HepG2 (cell line): ENCODE results near the gene NUDT15. TPM values are rescaled to one million over a fixed set of nuclear protein-coding genes. Genes with fewer than 3 reads are reported as not detected.

Experiments
- ELF1 ChIP-seq: sonication (generic); formaldehyde crosslinking; IDR thresholded peaks from 2 replicates; pipeline ENCODE4 v1.4.0; 2020; ENCODE audit warnings: missing genetic modification reagents
- FOXP1 ChIP-seq, 2 experiments: fragments of 450-650 bp in 1 of 2; IDR thresholded peaks; 2 replicates each; pipeline ENCODE4 v1.6.1; 2017 to 2018; ENCODE audit warnings: antibody characterized with exemption in 1 of 2
- GATAD2A ChIP-seq: IDR thresholded peaks from 2 replicates; pipeline ENCODE4 v1.6.1; 2016
- HNF1B ChIP-seq: sonication (generic); formaldehyde crosslinking; IDR thresholded peaks from 2 replicates; pipeline ENCODE4 v1.5.1; 2020; ENCODE audit warnings: mild to moderate bottlenecking, moderate library complexity, missing genetic modification reagents
- SALL1 ChIP-seq: sonication (generic); formaldehyde crosslinking; IDR thresholded peaks from 2 replicates; pipeline ENCODE4 v1.8.0; 2022; ENCODE audit warnings: mild to moderate bottlenecking, missing genetic modification reagents
- TGIF2 ChIP-seq: IDR thresholded peaks from 2 replicates; pipeline ENCODE4 v1.6.1; 2016; ENCODE audit warnings: control low read depth, missing compliant biosample characterization
- ZBTB3 ChIP-seq: sonication (generic); formaldehyde crosslinking; IDR thresholded peaks from 2 replicates; pipeline ENCODE4 v1.4.0; 2020; ENCODE audit warnings: low read depth, mild to moderate bottlenecking, moderate library complexity, missing genetic modification reagents, borderline replicate concordance
- ZFX ChIP-seq: sonication (generic); formaldehyde crosslinking; IDR thresholded peaks from 2 replicates; pipeline ENCODE4 v1.4.0; 2020; ENCODE audit warnings: mild to moderate bottlenecking, low read depth, missing genetic modification reagents, moderate library complexity
- ZHX1 ChIP-seq: sonication (generic); formaldehyde crosslinking; IDR thresholded peaks from 2 replicates; pipeline ENCODE4 v1.8.1; 2022; ENCODE audit warnings: low read depth, mild to moderate bottlenecking, missing genetic modification reagents
- ZMYM3 ChIP-seq: sonication (generic); formaldehyde crosslinking; IDR thresholded peaks from 2 replicates; pipeline ENCODE4 v1.5.1; 2020; ENCODE audit warnings: mild to moderate bottlenecking, missing genetic modification reagents
- ZNF296 ChIP-seq: sonication (generic); formaldehyde crosslinking; conservative IDR thresholded peaks from 2 replicates; pipeline ENCODE4 v1.5.0; 2020; ENCODE audit warnings: mild to moderate bottlenecking, missing genetic modification reagents
- ZNF513 ChIP-seq: sonication (generic); formaldehyde crosslinking; conservative IDR thresholded peaks from 2 replicates; pipeline ENCODE4 v1.5.0; 2020; ENCODE audit warnings: missing genetic modification reagents
- ZNF558 ChIP-seq: sonication (generic); formaldehyde crosslinking; IDR thresholded peaks from 2 replicates; pipeline ENCODE4 v1.9.0; 2022; ENCODE audit warnings: mild to moderate bottlenecking, missing genetic modification reagents, borderline replicate concordance
- polyA plus RNA-seq, 8 experiments: library from polyadenylated mRNA; depleted of rRNA in 3 of 8; stranded (reverse) in 7 of 8; unstranded in 1 of 8; fragments of >200 nt; fragmentation: Illumina TruSeq in 4 of 8; extraction: Trizol in 4 of 8; gene quantifications; 2 replicates each; pipeline versions ENCODE4 v1.2.1 to v1.2.3, GENCODE V29; 2011 to 2016; ENCODE audit warnings: low read depth in 4 of 8, missing spikeins in 1 of 8, mixed read lengths in 1 of 8; ENCODE audit not compliant: insufficient read depth in 1 of 8
- total RNA-seq, 5 experiments: library from RNA; depleted of rRNA; stranded (reverse); fragments of >200 nt; fragmentation: Illumina TruSeq; extraction: Trizol; gene quantifications; 2 replicates each; pipeline ENCODE4 v1.2.3, GENCODE V29; 2016; ENCODE audit warnings: low read depth in 1 of 5
- TF ChIP-seq, protein P1 (sequence below): sonication (generic); formaldehyde crosslinking; IDR thresholded peaks from 2 replicates; pipeline ENCODE4 v1.4.0; 2020; ENCODE audit warnings: missing genetic modification reagents
- TF ChIP-seq, protein P2 (sequence below): IDR thresholded peaks from 2 replicates; pipeline ENCODE4 v1.6.1; 2012; ENCODE audit warnings: low read length, improper control_type of control experiment

Gene NUDT15
- total and polyA plus RNA-seq, 2 of the 13 experiments (the other 11 are each of a cell fraction or from before 2014, with no cell fraction given) = 21.3 to 47.3 TPM

- TF ChIP-seq, protein P1, sequence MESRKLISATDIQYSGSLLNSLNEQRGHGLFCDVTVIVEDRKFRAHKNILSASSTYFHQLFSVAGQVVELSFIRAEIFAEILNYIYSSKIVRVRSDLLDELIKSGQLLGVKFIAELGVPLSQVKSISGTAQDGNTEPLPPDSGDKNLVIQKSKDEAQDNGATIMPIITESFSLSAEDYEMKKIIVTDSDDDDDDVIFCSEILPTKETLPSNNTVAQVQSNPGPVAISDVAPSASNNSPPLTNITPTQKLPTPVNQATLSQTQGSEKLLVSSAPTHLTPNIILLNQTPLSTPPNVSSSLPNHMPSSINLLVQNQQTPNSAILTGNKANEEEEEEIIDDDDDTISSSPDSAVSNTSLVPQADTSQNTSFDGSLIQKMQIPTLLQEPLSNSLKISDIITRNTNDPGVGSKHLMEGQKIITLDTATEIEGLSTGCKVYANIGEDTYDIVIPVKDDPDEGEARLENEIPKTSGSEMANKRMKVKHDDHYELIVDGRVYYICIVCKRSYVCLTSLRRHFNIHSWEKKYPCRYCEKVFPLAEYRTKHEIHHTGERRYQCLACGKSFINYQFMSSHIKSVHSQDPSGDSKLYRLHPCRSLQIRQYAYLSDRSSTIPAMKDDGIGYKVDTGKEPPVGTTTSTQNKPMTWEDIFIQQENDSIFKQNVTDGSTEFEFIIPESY (CRISPR knock-in tag) = no peak; the same call in 1 of the 2 replicates
- TF ChIP-seq ZFX (CRISPR knock-in tag) (peak; percentile 72), HNF1B (CRISPR knock-in tag) (peak; percentile 91), ELF1 (CRISPR knock-in tag) (peak; percentile 88), GATAD2A (CRISPR knock-in tag) (peak; percentile 69; the same call in 1 of the 2 replicates), ZHX1 (CRISPR knock-in tag) (peak; percentile 97), ZMYM3 (CRISPR knock-in tag) (peak; percentile 50; the same call in 1 of the 2 replicates), ZBTB3 (peak; percentile 89; the same call in 1 of the 2 replicates), ZNF558 (CRISPR knock-in tag) (no peak), ZNF296 (CRISPR knock-in tag) (no peak; the same call in 1 of the 2 replicates), SALL1 (CRISPR knock-in tag) (peak; percentile 75), ZNF513 (CRISPR knock-in tag) (no peak), FOXP1 (IDR thresholded peaks at IDR 0.05) (no peak), FOXP1 (CRISPR knock-in tag; IDR thresholded peaks at IDR 0.05) (no peak; the same call in 1 of the 2 replicates), TGIF2 (peak; percentile 97)
- TF ChIP-seq, protein P2, sequence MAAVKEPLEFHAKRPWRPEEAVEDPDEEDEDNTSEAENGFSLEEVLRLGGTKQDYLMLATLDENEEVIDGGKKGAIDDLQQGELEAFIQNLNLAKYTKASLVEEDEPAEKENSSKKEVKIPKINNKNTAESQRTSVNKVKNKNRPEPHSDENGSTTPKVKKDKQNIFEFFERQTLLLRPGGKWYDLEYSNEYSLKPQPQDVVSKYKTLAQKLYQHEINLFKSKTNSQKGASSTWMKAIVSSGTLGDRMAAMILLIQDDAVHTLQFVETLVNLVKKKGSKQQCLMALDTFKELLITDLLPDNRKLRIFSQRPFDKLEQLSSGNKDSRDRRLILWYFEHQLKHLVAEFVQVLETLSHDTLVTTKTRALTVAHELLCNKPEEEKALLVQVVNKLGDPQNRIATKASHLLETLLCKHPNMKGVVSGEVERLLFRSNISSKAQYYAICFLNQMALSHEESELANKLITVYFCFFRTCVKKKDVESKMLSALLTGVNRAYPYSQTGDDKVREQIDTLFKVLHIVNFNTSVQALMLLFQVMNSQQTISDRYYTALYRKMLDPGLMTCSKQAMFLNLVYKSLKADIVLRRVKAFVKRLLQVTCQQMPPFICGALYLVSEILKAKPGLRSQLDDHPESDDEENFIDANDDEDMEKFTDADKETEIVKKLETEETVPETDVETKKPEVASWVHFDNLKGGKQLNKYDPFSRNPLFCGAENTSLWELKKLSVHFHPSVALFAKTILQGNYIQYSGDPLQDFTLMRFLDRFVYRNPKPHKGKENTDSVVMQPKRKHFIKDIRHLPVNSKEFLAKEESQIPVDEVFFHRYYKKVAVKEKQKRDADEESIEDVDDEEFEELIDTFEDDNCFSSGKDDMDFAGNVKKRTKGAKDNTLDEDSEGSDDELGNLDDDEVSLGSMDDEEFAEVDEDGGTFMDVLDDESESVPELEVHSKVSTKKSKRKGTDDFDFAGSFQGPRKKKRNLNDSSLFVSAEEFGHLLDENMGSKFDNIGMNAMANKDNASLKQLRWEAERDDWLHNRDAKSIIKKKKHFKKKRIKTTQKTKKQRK = no peak
Measured at GRCh38 chr13:48037346-48038173, at the start of gene NUDT15 (continued).
